CD4-positive, alpha-beta T cell treated with Interleukin-12 subunit alpha and Interleukin-12 subunit beta, for 1 hour (primary cell): ENCODE data around the gene BEND2.

Experiments used
- DNase-seq: peaks from one replicate; pipeline ENCODE4 v3.0.0-alpha.2; 2020

The BEND2 gene

DNA sequence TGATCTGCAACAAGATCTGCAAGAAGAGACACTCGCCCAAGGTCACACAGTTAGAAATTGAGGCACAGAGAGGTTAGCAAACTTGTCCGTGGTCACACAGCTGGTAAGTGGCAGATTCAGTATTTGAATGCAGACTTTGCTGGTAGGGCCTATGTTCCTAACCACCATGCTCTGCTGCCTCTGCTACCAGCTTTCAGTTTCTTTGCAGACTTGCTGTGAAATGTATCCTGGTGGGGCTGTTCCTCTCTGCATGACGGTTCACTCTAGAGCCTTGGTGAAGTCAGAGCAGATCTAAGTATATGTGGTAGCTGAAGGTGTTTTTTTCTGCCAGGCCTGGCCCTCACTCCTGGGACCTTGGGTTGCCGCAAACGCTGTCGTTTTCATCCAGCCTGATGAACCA is 87.1 kb downstream of the BEND2 start:
- DNase-seq, result no peak

DNA sequence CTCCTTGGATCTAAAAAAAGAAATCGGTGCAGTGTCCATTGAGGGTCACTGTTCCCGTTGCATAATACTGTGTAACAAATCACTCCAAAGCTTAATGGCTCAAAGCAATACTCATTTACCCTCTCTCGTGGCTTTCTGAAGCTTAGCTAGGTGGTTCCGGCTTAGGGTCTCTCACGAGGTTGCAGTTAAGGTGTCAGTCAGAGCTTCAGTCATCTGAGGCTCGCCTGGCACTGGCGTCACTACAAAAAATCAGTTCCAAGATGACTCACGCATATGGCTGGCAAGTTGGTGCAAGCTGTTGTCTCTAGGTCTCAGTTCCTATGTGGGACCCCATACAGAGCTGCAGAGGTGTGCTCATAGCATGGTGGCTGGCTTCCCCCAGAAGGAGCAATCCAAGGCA is 91.0 kb downstream of the BEND2 start:
- no peak for DNase-seq

GRCh38 chrX:18126971-18127370 is 93.7 kb downstream of the BEND2 start:
- DNase-seq, result no peak

DNA sequence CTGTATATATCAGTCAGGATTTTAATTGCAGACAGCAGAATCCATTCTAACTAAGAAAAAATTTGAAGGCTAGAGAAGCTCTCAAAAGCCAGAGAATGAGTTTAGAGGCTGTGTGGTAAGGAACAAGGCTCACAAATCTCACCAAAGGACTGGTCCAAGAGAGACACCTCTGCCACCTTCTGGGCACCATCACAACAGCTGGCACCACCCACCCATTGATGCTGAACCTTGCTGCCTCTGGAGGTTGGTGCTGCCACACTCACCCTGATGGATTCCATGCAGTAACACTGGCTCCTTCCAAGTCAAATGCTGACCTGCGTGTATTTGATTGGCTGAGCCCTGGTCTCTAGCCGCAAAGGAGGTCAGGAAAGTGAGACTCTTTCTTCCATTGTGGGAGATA is 100.8 kb downstream of the BEND2 start:
- no peak for DNase-seq
